Neural crest cell (in vitro differentiated cells): Measurements from ENCODE around the gene R3HDM4. TPM values are rescaled to one million over a fixed set of nuclear protein-coding genes. Genes with fewer than 3 reads are reported as not detected.
A peak's percentile ranks its signal among the peaks of the same experiment; 100 is the strongest.

Source experiments
- DNase-seq: peaks from one replicate; pipeline ENCODE4 v3.0.0; 2021; ENCODE audit warnings: low read depth, mixed read lengths, low spot score
- H3K27ac Mint-ChIP-seq: one replicate; pipeline ENCODE4 v1.8.0; 2021; ENCODE audit warnings: mild to moderate bottlenecking, mixed read lengths; ENCODE audit not compliant: unreplicated experiment
- H3K27me3 Mint-ChIP-seq: 2 replicates; pipeline ENCODE4 v1.8.0; 2021; ENCODE audit warnings: low read depth, mild to moderate bottlenecking, mixed read lengths
- H3K36me3 Mint-ChIP-seq: 2 replicates; pipeline ENCODE4 v1.8.0; 2021; ENCODE audit warnings: low read depth, mild to moderate bottlenecking, mixed read lengths
- H3K4me1 Mint-ChIP-seq: 2 replicates; pipeline ENCODE4 v1.8.0; 2021; ENCODE audit warnings: mixed read lengths
- H3K4me3 Mint-ChIP-seq: one replicate; pipeline ENCODE4 v1.8.0; 2021; ENCODE audit warnings: mild to moderate bottlenecking, mixed read lengths
- H3K9me3 Mint-ChIP-seq: 2 replicates; pipeline ENCODE4 v1.8.0; 2021; ENCODE audit warnings: mixed read lengths
- CTCF ChIP-seq: fragments of 200-600 bp; sonication (generic); conservative IDR thresholded peaks from 2 replicates; pipeline ENCODE4 v1.5.0; 2021; ENCODE audit warnings: antibody characterized with exemption, mild to moderate bottlenecking
- total RNA-seq: library from RNA; stranded (reverse); gene quantifications from 2 replicates; pipeline ENCODE4 v1.2.1, GENCODE V29; 2021

R3HDM4 gene
- total RNA-seq, 1 donor from 2014 or later = 50.9 TPM

GRCh38 chr19:889662-890295 is 23.2 kb downstream of the R3HDM4 start:
- peaks cover 10% of the 10 kb centered on the region for H3K4me1 Mint-ChIP-seq
- H3K27ac Mint-ChIP-seq = no peak overlapping the region
- no peak for DNase-seq
- peaks cover 6% of the 10 kb centered on the region for H3K27me3 Mint-ChIP-seq
- no peaks in the 10 kb centered on the region for H3K9me3 Mint-ChIP-seq
- H3K36me3 Mint-ChIP-seq = no peaks in the 10 kb centered on the region
- H3K4me3 Mint-ChIP-seq = peak overlapping the region; percentile 72
- no peak for TF ChIP-seq CTCF

- no peak overlapping the region for H3K27ac Mint-ChIP-seq
- no peak for DNase-seq
- no peaks in the 10 kb centered on the region for H3K9me3 Mint-ChIP-seq
- no peaks in the 10 kb centered on the region for H3K36me3 Mint-ChIP-seq
- no peak for TF ChIP-seq CTCF
- peaks cover 6% of the 10 kb centered on the region for H3K27me3 Mint-ChIP-seq
- H3K4me1 Mint-ChIP-seq = peaks cover 8% of the 10 kb centered on the region
- H3K4me3 Mint-ChIP-seq = peak overlapping the region; percentile 80
Observed at GRCh38 chr19:888581-889385, 24.2 kb downstream of the R3HDM4 start.

GRCh38 chr19:887599-887998 is 25.4 kb downstream of the R3HDM4 start:
- H3K27me3 Mint-ChIP-seq = no peaks in the 10 kb centered on the region
- no peak overlapping the region for H3K27ac Mint-ChIP-seq
- no peaks in the 10 kb centered on the region for H3K36me3 Mint-ChIP-seq
- DNase-seq = no peak
- H3K9me3 Mint-ChIP-seq = no peaks in the 10 kb centered on the region
- no peaks in the 10 kb centered on the region for H3K4me1 Mint-ChIP-seq
- no peak for TF ChIP-seq CTCF
- peak overlapping the region; percentile 35 for H3K4me3 Mint-ChIP-seq

GRCh38 chr19:887072-887471 is 25.9 kb downstream of the R3HDM4 start:
- no peak for DNase-seq
- TF ChIP-seq CTCF = no peak
- Mint-ChIP-seq H3K36me3 (no peaks in the 10 kb centered on the region), H3K4me3 (peak overlapping the region; percentile 35), H3K4me1 (no peaks in the 10 kb centered on the region), H3K27me3 (no peaks in the 10 kb centered on the region), H3K27ac (peak overlapping the region; percentile 10), H3K9me3 (no peaks in the 10 kb centered on the region)

GRCh38 chr19:885536-886224 is 27.3 kb downstream of the R3HDM4 start:
- H3K27me3 Mint-ChIP-seq = no peaks in the 10 kb centered on the region
- H3K4me1 Mint-ChIP-seq = no peaks in the 10 kb centered on the region
- H3K36me3 Mint-ChIP-seq = no peaks in the 10 kb centered on the region
- no peak for DNase-seq
- no peak overlapping the region for H3K27ac Mint-ChIP-seq
- H3K9me3 Mint-ChIP-seq = no peaks in the 10 kb centered on the region
- no peak for TF ChIP-seq CTCF
- H3K4me3 Mint-ChIP-seq = no peak overlapping the region
